Lower lobe of right lung (tissue), 2 donors: ENCODE data around the gene KRTAP10-11. TPM values are rescaled to one million over a fixed set of nuclear protein-coding genes. Genes with fewer than 3 reads are reported as not detected.

Experiments used
- ATAC-seq, 2 donors: fragments of 200-7000 bp; cut with Tn5 transposase; one replicate each; pipeline ENCODE4 v1.9.1; 2020 to 2022; ENCODE audit warnings: mild to moderate bottlenecking in 2 of 2, moderate library complexity in 2 of 2
- DNase-seq: peaks from one replicate; pipeline ENCODE4 v3.0.0-alpha.2; 2020
- H3K27ac ChIP-seq: fragments of 200-600 bp; one replicate; pipeline ENCODE4 v1.8.0; 2022
- H3K27me3 ChIP-seq: fragments of 200-600 bp; one replicate; pipeline ENCODE4 v1.8.0; 2022; ENCODE audit warnings: low read depth
- H3K36me3 ChIP-seq: fragments of 200-600 bp; one replicate; pipeline ENCODE4 v1.8.0; 2022; ENCODE audit warnings: mild to moderate bottlenecking
- H3K4me1 ChIP-seq: fragments of 200-600 bp; one replicate; pipeline ENCODE4 v1.8.0; 2022
- H3K4me3 ChIP-seq: fragments of 200-600 bp; one replicate; pipeline ENCODE4 v1.8.0; 2022; ENCODE audit warnings: mild to moderate bottlenecking
- H3K9me3 ChIP-seq: fragments of 200-600 bp; one replicate; pipeline ENCODE4 v1.8.0; 2022
- CTCF ChIP-seq: fragments of 200-600 bp; IDR thresholded peaks from one replicate; pipeline ENCODE4 v1.8.0; 2022; ENCODE audit warnings: antibody characterized with exemption, mild to moderate bottlenecking
- intact Hi-C: fragments of 100-400 bp; cut with DNase I; formaldehyde crosslinking; loops from one replicate; pipeline ENCODE4 v1.11.0; 2022
- total RNA-seq: library from RNA; stranded (reverse); fragmentation: NEBNext Ultra II Directional; extraction: Animal tissue kit (Norgen Biotek cat#: 25700); gene quantifications from one replicate; pipeline ENCODE4 v1.2.1, GENCODE V29; 2021
- donor health status: DM: no; HTN: yes; CAD: no; lungs with severe emphysema.

KRTAP10-11 gene
- total RNA-seq, 1 donor from 2014 or later, result not detected

GRCh38 chr21:44677881-44678280, 31.7 kb downstream of the KRTAP10-11 start:
- H3K9me3 ChIP-seq, result peaks cover 6% of the 10 kb centered on the region
- H3K27ac ChIP-seq, result no peak overlapping the region
- no peaks in the 10 kb centered on the region for H3K27me3 ChIP-seq
- H3K4me3 ChIP-seq, result no peak overlapping the region
- H3K36me3 ChIP-seq, result no peaks in the 10 kb centered on the region
- ATAC-seq, result no peak
- intact Hi-C loops, result no loop called here
- no peak for TF ChIP-seq CTCF
- DNase-seq, result no peak
- no peaks in the 10 kb centered on the region for H3K4me1 ChIP-seq

- H3K4me1 ChIP-seq, result no peaks in the 10 kb centered on the region
- H3K4me3 ChIP-seq, result no peak overlapping the region
- ATAC-seq (no peak), DNase-seq (no peak)
- H3K27me3 ChIP-seq, result peaks cover under 1% of the 10 kb centered on the region
- no peak overlapping the region for H3K27ac ChIP-seq
- H3K36me3 ChIP-seq, result no peaks in the 10 kb centered on the region
- no peak for TF ChIP-seq CTCF
- intact Hi-C loops, result no loop called here
- H3K9me3 ChIP-seq, result no peaks in the 10 kb centered on the region
These were observed 34.9 kb downstream of the KRTAP10-11 start for GRCh38 chr21:44681152-44681551.

GRCh38 chr21:44681861-44682579, 35.8 kb downstream of the KRTAP10-11 start, which contains the start of gene KRTAP12-1:
Gene KRTAP12-1, minus strand, starts transcription at chr21:44682163. Its CDS starts 40 bp downstream, at chr21:44682123.
- Histone ChIP-seq H3K36me3 (no peaks in the 10 kb centered on the region), H3K4me3 (no peak within 1 kb of the TSS), H3K27ac (no peak within 1 kb of the TSS), H3K4me1 (no peaks in the 10 kb centered on the region), H3K27me3 (peaks cover 9% of the 10 kb centered on the region), H3K9me3 (no peaks in the 10 kb centered on the region)
- DNase-seq (no peak), ATAC-seq (no peak)
- no peak for TF ChIP-seq CTCF
- intact Hi-C loops, result no loop called here

- Histone ChIP-seq H3K4me1 (no peaks in the 10 kb centered on the region), H3K4me3 (no peak overlapping the region), H3K27ac (no peak overlapping the region), H3K27me3 (peaks cover 16% of the 10 kb centered on the region), H3K36me3 (no peaks in the 10 kb centered on the region), H3K9me3 (no peaks in the 10 kb centered on the region)
- intact Hi-C loops, result no loop called here
- no peak for TF ChIP-seq CTCF
- no peak for DNase-seq
- no peak for ATAC-seq
These were observed 36.5 kb downstream of the KRTAP10-11 start for GRCh38 chr21:44682580-44683151.

- DNase-seq, result no peak
- Histone ChIP-seq H3K27me3 (peaks cover 22% of the 10 kb centered on the region), H3K27ac (no peak overlapping the region), H3K36me3 (no peaks in the 10 kb centered on the region), H3K4me1 (no peaks in the 10 kb centered on the region), H3K4me3 (no peak overlapping the region), H3K9me3 (no peaks in the 10 kb centered on the region)
- no peak for TF ChIP-seq CTCF
- no peak for ATAC-seq
- intact Hi-C loops, result no loop called here
These were observed 37.9 kb downstream of the KRTAP10-11 start for GRCh38 chr21:44684077-44684476.
